Esophagus squamous epithelium (tissue), 4 donors: Measurements from ENCODE around the gene TRIM46.

ENCODE experiments used
- CTCF ChIP-seq, 6 experiments: fragments of 450-650 bp in 4 of 6; fragments of 200-600 bp in 2 of 6; sonication (generic) in 2 of 6; IDR thresholded peaks; one replicate each; pipeline ENCODE4 v1.5.1; 2016 to 2019; ENCODE audit warnings: antibody characterized with exemption in 6 of 6, mild to moderate bottlenecking in 4 of 6, moderate library complexity in 4 of 6
- POLR2A ChIP-seq, 4 donors: fragments of 450-650 bp; IDR thresholded peaks; one replicate each; pipeline ENCODE4 v1.6.1; 2017; ENCODE audit warnings: antibody characterized with exemption in 4 of 4, mild to moderate bottlenecking in 4 of 4, moderate library complexity in 3 of 4

GRCh38 chr1:155209312-155209721, 35.7 kb downstream of the TRIM46 start:
- no peak for TF ChIP-seq CTCF (IDR thresholded peaks at IDR 0.05)
- TF ChIP-seq POLR2A (IDR thresholded peaks at IDR 0.05): no peak
